Measurements from ENCODE around the gene H1-8. TPM values are rescaled to one million over a fixed set of nuclear protein-coding genes. Genes with fewer than 3 reads are reported as not detected.
"Not testable (repeated sequence)": the region's sequence is repeated elsewhere in the genome, so short reads cannot be mapped to it uniquely, and the experiment has no call there.

The H1-8 gene
- total and polyA plus RNA-seq, 8 donors, result not detected

GRCh38 chr3:129543999-129544398 is 1.0 kb downstream of the H1-8 start:
- DNase-seq, result no peak
- WGBS, 5 donors, result 83 to 89% (median 86%) methylated on average over 9 of the region's 9 CpGs
- Histone ChIP-seq H3K4me1 (no peaks in the 10 kb centered on the region), H3K36me3 (no peaks in the 10 kb centered on the region), H3K27me3 (no peaks in the 10 kb centered on the region), H3K9me3 (no peaks in the 10 kb centered on the region), H3K27ac (no peak overlapping the region), H3K4me3 (no peak overlapping the region)
- intact Hi-C loops (cut with DNase I; ENCODE audit: low total_unique reads), result no loop called here
- no peak for TF ChIP-seq CTCF (IDR thresholded peaks at IDR 0.05)
- TF ChIP-seq EP300 (IDR thresholded peaks at IDR 0.05), result no peak
- no peak for TF ChIP-seq POLR2A (IDR thresholded peaks at IDR 0.05)
- no peak for TF ChIP-seq POLR2AphosphoS5 (IDR thresholded peaks at IDR 0.05)

DNA sequence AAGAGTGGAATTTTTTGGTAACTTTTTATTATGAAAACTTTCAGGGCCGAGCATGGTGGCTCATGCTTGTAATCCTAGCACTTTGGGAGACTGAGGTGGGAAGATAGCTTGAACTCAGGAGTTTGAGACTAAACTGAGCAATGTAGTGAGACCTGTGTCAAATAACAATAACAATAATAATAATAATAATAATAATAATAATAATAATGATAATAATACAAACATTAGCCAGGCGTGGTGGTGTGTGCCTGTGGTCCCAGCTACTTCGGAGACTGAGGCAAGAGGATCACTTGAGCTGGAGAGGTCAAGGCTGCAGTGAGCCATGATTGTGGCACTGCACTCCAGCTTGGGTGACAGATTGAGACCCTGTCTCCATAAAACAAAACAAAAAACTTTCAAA is 3.0 kb downstream of the H1-8 start:
- H3K4me1 ChIP-seq; H3K27ac ChIP-seq; DNase-seq; H3K27me3 ChIP-seq; intact Hi-C loops (cut with DNase I; ENCODE audit: low total_unique reads); H3K4me3 ChIP-seq; H3K9me3 ChIP-seq; H3K36me3 ChIP-seq: not testable (repeated sequence)
- 87 to 92% (median 90%) methylated on average over 3 of the region's 3 CpGs for WGBS, 5 donors

DNA sequence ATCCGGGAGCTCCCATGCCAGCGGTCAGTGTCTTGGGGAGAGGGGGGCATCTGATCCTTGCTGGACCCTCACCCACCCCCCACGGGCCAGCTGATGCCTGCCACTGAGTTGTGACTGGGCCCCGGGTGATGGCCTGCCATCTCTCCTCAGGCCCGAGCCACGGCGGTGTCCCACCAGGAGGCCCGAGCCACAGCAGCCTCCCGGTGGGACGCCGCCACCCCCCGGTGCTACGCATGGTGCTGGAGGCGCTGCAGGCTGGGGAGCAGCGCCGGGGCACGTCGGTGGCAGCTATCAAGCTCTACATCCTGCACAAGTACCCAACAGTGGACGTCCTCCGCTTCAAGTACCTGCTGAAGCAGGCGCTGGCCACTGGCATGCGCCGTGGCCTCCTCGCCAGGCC is 4.3 kb downstream of the H1-8 start:
- Histone ChIP-seq H3K36me3 (no peaks in the 10 kb centered on the region), H3K4me1 (no peaks in the 10 kb centered on the region), H3K27me3 (no peaks in the 10 kb centered on the region), H3K4me3 (no peak overlapping the region), H3K27ac (no peak overlapping the region), H3K9me3 (no peaks in the 10 kb centered on the region)
- no peak for TF ChIP-seq POLR2A (IDR thresholded peaks at IDR 0.05)
- TF ChIP-seq EP300 (IDR thresholded peaks at IDR 0.05), result no peak
- no peak for TF ChIP-seq POLR2AphosphoS5 (IDR thresholded peaks at IDR 0.05)
- TF ChIP-seq CTCF (IDR thresholded peaks at IDR 0.05), result no peak
- WGBS, 5 donors, result 92 to 96% (median 94%) methylated on average over 11 to 24 of the region's 24 CpGs
- no peak for DNase-seq
- intact Hi-C loops (cut with DNase I; ENCODE audit: low total_unique reads), result no loop called here

GRCh38 chr3:129548104-129548965 is 5.4 kb downstream of the H1-8 start:
- H3K27me3 ChIP-seq, result no peaks in the 10 kb centered on the region
- 81 to 92% (median 88%) methylated on average over 15 to 19 of the region's 19 CpGs for WGBS, 5 donors
- DNase-seq, result no peak

GRCh38 chr3:129549006-129549800 is 6.2 kb downstream of the H1-8 start:
- Histone ChIP-seq H3K9me3 (no peaks in the 10 kb centered on the region), H3K27me3 (no peaks in the 10 kb centered on the region), H3K27ac (no peak overlapping the region), H3K36me3 (no peaks in the 10 kb centered on the region), H3K4me3 (no peak overlapping the region), H3K4me1 (peaks cover 5 to 15% (median 8%) of the 10 kb centered on the region in 4 donors)
- TF ChIP-seq EP300 (IDR thresholded peaks at IDR 0.05), result no peak
- TF ChIP-seq CTCF (IDR thresholded peaks at IDR 0.05), result no peak
- TF ChIP-seq POLR2AphosphoS5 (IDR thresholded peaks at IDR 0.05), result no peak
- no peak for TF ChIP-seq POLR2A (IDR thresholded peaks at IDR 0.05)
- intact Hi-C loops (cut with DNase I; ENCODE audit: low total_unique reads), result no loop called here
- no peak for DNase-seq
- WGBS, 5 donors, result 89 to 92% (median 91%) methylated on average over 18 of the region's 18 CpGs

More at GRCh38 chr3:129548104-129548965, 5.4 kb downstream of the H1-8 start:
- no peaks in the 10 kb centered on the region for H3K36me3 ChIP-seq
- intact Hi-C loops (cut with DNase I; ENCODE audit: low total_unique reads), result no loop called here
- no peak for TF ChIP-seq POLR2A (IDR thresholded peaks at IDR 0.05)
- H3K9me3 ChIP-seq, result no peaks in the 10 kb centered on the region
- H3K27ac ChIP-seq, result no peak overlapping the region
- peaks cover 0 to 6% (median 2%) of the 10 kb centered on the region in 4 donors for H3K4me1 ChIP-seq
- H3K4me3 ChIP-seq, result no peak overlapping the region
